Panc1 (cell line): Measurements from ENCODE around the gene NUDT11. TPM values are rescaled to one million over a fixed set of nuclear protein-coding genes. Genes with fewer than 3 reads are reported as not detected.

ENCODE experiments used
- ATAC-seq: fragments of 200-7000 bp; cut with Tn5 transposase; 2 replicates; pipeline ENCODE4 v1.9.1; 2020; ENCODE audit warnings: mild to moderate bottlenecking, moderate library complexity
- BruUV-seq: library from RNA; stranded (reverse); fragments of 400-500 nt; replicated peaks from 2 replicates; lab custom pipeline; 2021; lab: Mats Ljungman, UMichigan
- CTCF ChIA-PET: fragments of 300-600 bp; sonication (Branson Sonifier 250); formaldehyde crosslinking; loops from one replicate; lab custom pipeline; 2022; ENCODE audit warnings: antibody characterized with exemption; lab: Charles Lee
- POLR2A ChIA-PET: fragments of 300-600 bp; sonication (Branson Sonifier 250); formaldehyde crosslinking; loops from one replicate; lab custom pipeline; 2022; ENCODE audit warnings: antibody characterized with exemption; lab: Charles Lee
- DNase-seq: peaks from one replicate; pipeline ENCODE4 v3.0.0-alpha.2; 2010; ENCODE audit warnings: low read depth, low spot score
- H3K27ac ChIP-seq: 2 replicates; pipeline ENCODE4 v1.5.1; 2011; ENCODE audit warnings: mild to moderate bottlenecking, low read length, inconsistent platforms
- H3K27me3 ChIP-seq: fragments of 200-500 bp; sonication (Bioruptor generic); 2 replicates; pipeline ENCODE4 v1.6.0; 2014; ENCODE audit warnings: low read length, inconsistent platforms; ENCODE audit not compliant: control insufficient read depth, insufficient read depth
- H3K36me3 ChIP-seq: fragments of 200-500 bp; sonication (Bioruptor generic); 2 replicates; pipeline ENCODE4 v1.5.1; 2014; ENCODE audit warnings: inconsistent platforms, mild to moderate bottlenecking, low read length, moderate library complexity; ENCODE audit not compliant: control insufficient read depth, insufficient read depth
- H3K4me1 ChIP-seq: 2 replicates; pipeline ENCODE4 v1.5.1; 2011; ENCODE audit warnings: inconsistent platforms, mild to moderate bottlenecking, low read length, moderate library complexity; ENCODE audit not compliant: control insufficient read depth, insufficient read depth
- H3K4me3 ChIP-seq, 2 experiments: 2 replicates each; pipeline ENCODE4 v1.5.1; 2011 to 2012; ENCODE audit warnings: low read depth in 2 of 2, low read length in 2 of 2, mild to moderate bottlenecking in 2 of 2, inconsistent platforms in 1 of 2, moderate library complexity in 1 of 2
- H3K9me3 ChIP-seq: fragments of 200-500 bp; sonication (Bioruptor generic); 2 replicates; pipeline ENCODE4 v1.5.1; 2014; ENCODE audit warnings: low read depth, mild to moderate bottlenecking, inconsistent platforms, low read length, moderate library complexity; ENCODE audit not compliant: control insufficient read depth, insufficient read depth
- CTCF ChIP-seq: fragments of 450-650 bp; IDR thresholded peaks from 2 replicates; pipeline ENCODE4 v1.5.1; 2017; ENCODE audit warnings: mild to moderate bottlenecking
- POLR2AphosphoS5 ChIP-seq: IDR thresholded peaks from 2 replicates; pipeline ENCODE4 v1.6.1; 2012; ENCODE audit warnings: mild to moderate bottlenecking, low read depth, low read length, moderate library complexity
- SIN3A ChIP-seq: IDR thresholded peaks from 2 replicates; pipeline ENCODE4 v1.6.1; 2012; ENCODE audit warnings: low read depth, mild to moderate bottlenecking, low read length, moderate library complexity, borderline replicate concordance; ENCODE audit not compliant: insufficient read depth
- TCF7L2 ChIP-seq: IDR thresholded peaks from 2 replicates; pipeline ENCODE4 v1.6.1; 2011; ENCODE audit warnings: mild to moderate bottlenecking, low read depth, low read length, inconsistent platforms
- in situ Hi-C: cut with HindIII; loops from 2 replicates; pipeline ENCODE4 v1.10.0; 2016; ENCODE audit warnings: low sequenced_read_pairs, low pct_unique_long_range_greater_than_20kb
- intact Hi-C: fragments of 100-400 bp; cut with micrococcal nuclease; formaldehyde crosslinking; loops from one replicate; pipeline ENCODE4 v1.10.0; 2022; ENCODE audit not compliant: unreplicated experiment
- total RNA-seq: library from RNA; stranded (reverse); gene quantifications from one replicate; pipeline ENCODE4 v1.2.1, GENCODE V29; 2021; ENCODE audit not compliant: unreplicated experiment

Gene NUDT11
- total RNA-seq, 1 experiment from 2014 or later = 11.9 TPM

GRCh38 chrX:51461053-51462044, 35.0 kb downstream of the NUDT11 start:
- CTCF ChIA-PET = interaction anchor here (1.3 kb wide), 1 partner anchor 125 kb away, joined by 11 read pairs; no protein-coding TSS in a partner anchor
- BruUV-seq = no TSS peak
- intact Hi-C loops = no loop called here
- peak; percentile 47 for DNase-seq
- Histone ChIP-seq H3K27ac (no peak overlapping the region), H3K9me3 (no peaks in the 10 kb centered on the region), H3K4me1 (no peaks in the 10 kb centered on the region), H3K4me3 (no peak overlapping the region), H3K36me3 (no peaks in the 10 kb centered on the region), H3K27me3 (no peaks in the 10 kb centered on the region)
- in situ Hi-C loops = no loop called here
- POLR2A ChIA-PET = no interaction called here
- ATAC-seq = no peak
- TF ChIP-seq CTCF (peak; percentile 77), TCF7L2 (no peak)

GRCh38 chrX:51459125-51459524, 37.3 kb downstream of the NUDT11 start:
- ATAC-seq = no peak
- no peak for DNase-seq
- Histone ChIP-seq H3K27me3 (no peaks in the 10 kb centered on the region), H3K4me1 (no peaks in the 10 kb centered on the region), H3K36me3 (no peaks in the 10 kb centered on the region), H3K4me3 (no peak overlapping the region), H3K27ac (no peak overlapping the region), H3K9me3 (no peaks in the 10 kb centered on the region)
- no peak for TF ChIP-seq POLR2AphosphoS5
- peak; percentile 66; the same call in 1 of the 2 replicates for TF ChIP-seq CTCF
- no TSS peak for BruUV-seq
- intact Hi-C loops (loop anchor here (5.0 to 10.0 kb wide), 3 partner anchors 122 to 767 kb away; no protein-coding TSS in a partner anchor), in situ Hi-C loops (no loop called here)
- ChIA-PET CTCF (interaction anchor here (0.6 to 1.0 kb wide), 3 partner anchors 11 to 1575 kb away, joined by 3 to 7 read pairs (median 5); no protein-coding TSS in a partner anchor), POLR2A (no interaction called here)

GRCh38 chrX:51456814-51457213, 39.6 kb downstream of the NUDT11 start:
- ChIA-PET CTCF (interaction anchor here (1.1 to 1.4 kb wide), 2 partner anchors 120 to 308 kb away, joined by 5 read pairs; no protein-coding TSS in a partner anchor), POLR2A (no interaction called here)
- Histone ChIP-seq H3K27ac (no peak overlapping the region), H3K27me3 (no peaks in the 10 kb centered on the region), H3K36me3 (no peaks in the 10 kb centered on the region), H3K4me1 (no peaks in the 10 kb centered on the region), H3K9me3 (no peaks in the 10 kb centered on the region), H3K4me3 (no peak overlapping the region)
- TF ChIP-seq SIN3A = no peak
- TF ChIP-seq CTCF = peak; percentile 26; the same call in 1 of the 2 replicates
- ATAC-seq = no peak
- in situ Hi-C loops = no loop called here
- DNase-seq = no peak
- BruUV-seq = no TSS peak
- intact Hi-C loops = loop anchor here (5.0 to 10.0 kb wide), 3 partner anchors 120 to 765 kb away; no protein-coding TSS in a partner anchor
